Stimulated activated CD8-positive, alpha-beta memory T cell treated with anti-CD3 and anti-CD28 coated beads, Interleukin-4, amount 100 ng/mL, for 24 hours (primary cell): ENCODE measurements around the gene PRAMEF20.

Experiments
- DNase-seq: peaks from one replicate; pipeline ENCODE4 v3.0.0-alpha.2; 2020; ENCODE audit warnings: low read depth

Gene PRAMEF20

GRCh38 chr1:13462682-13463081 is 52.4 kb downstream of the PRAMEF20 start:
- no peak for DNase-seq

- no peak for DNase-seq
Measured at GRCh38 chr1:13465515-13465914, 55.3 kb downstream of the PRAMEF20 start.

- DNase-seq: no peak
Measured at GRCh38 chr1:13469343-13469742, 59.1 kb downstream of the PRAMEF20 start.
